Brain microvascular endothelial cell (primary cell): ENCODE results near the gene ERFL.

Experiments used
- DNase-seq: peaks from one replicate; pipeline ENCODE4 v3.0.0-alpha.2; 2020
- H3K27ac ChIP-seq: fragments of 250-450 bp; sonication (Bioruptor Pico); 2 replicates; pipeline ENCODE4 v1.5.1; 2020; ENCODE audit warnings: mild to moderate bottlenecking, moderate library complexity
- H3K27me3 ChIP-seq: fragments of 250-450 bp; sonication (Bioruptor Pico); replicated peaks from 2 replicates; pipeline ENCODE4 v1.5.1; 2020; ENCODE audit warnings: mild to moderate bottlenecking
- H3K36me3 ChIP-seq: fragments of 250-450 bp; sonication (Bioruptor Pico); replicated peaks from 2 replicates; pipeline ENCODE4 v1.5.1; 2020; ENCODE audit warnings: mild to moderate bottlenecking
- H3K4me3 ChIP-seq: 2 replicates; pipeline ENCODE4 v1.5.1; 2011; ENCODE audit warnings: low read depth, mild to moderate bottlenecking, control low read depth, low read length, moderate library complexity
- CTCF ChIP-seq: IDR thresholded peaks from 2 replicates; pipeline ENCODE4 v1.5.1; 2011; ENCODE audit warnings: low read depth, mild to moderate bottlenecking, moderate library complexity, low read length, control low read depth, inconsistent platforms; ENCODE audit errors: missing control alignments
- in situ Hi-C: cut with HindIII; loops from 2 replicates; pipeline ENCODE4 v1.10.0; 2017; ENCODE audit warnings: low sequenced_read_pairs, low pct_ligation_motif_present

Gene ERFL

GRCh38 chr19:41906271-41906670 lies 22.0 kb downstream of the ERFL start:
- no peak for TF ChIP-seq CTCF
- no peaks in the 10 kb centered on the region for H3K27me3 ChIP-seq
- H3K4me3 ChIP-seq: no peak overlapping the region
- no peak overlapping the region for H3K27ac ChIP-seq
- no peak for DNase-seq
- in situ Hi-C loops: no loop called here
- H3K36me3 ChIP-seq: peaks cover 47% of the 10 kb centered on the region

- no peak for TF ChIP-seq CTCF
- peaks cover 51% of the 10 kb centered on the region for H3K36me3 ChIP-seq
- no peak overlapping the region for H3K27ac ChIP-seq
- in situ Hi-C loops: no loop called here
- H3K27me3 ChIP-seq: no peaks in the 10 kb centered on the region
- H3K4me3 ChIP-seq: no peak overlapping the region
- no peak for DNase-seq
Measured at GRCh38 chr19:41905273-41906002, 22.8 kb downstream of the ERFL start.

GRCh38 chr19:41904118-41904870 lies 24.0 kb downstream of the ERFL start:
- Histone ChIP-seq H3K4me3 (no peak overlapping the region), H3K27ac (no peak overlapping the region), H3K36me3 (peaks cover 58% of the 10 kb centered on the region), H3K27me3 (no peaks in the 10 kb centered on the region)
- no peak for TF ChIP-seq CTCF
- DNase-seq: no peak
- in situ Hi-C loops: no loop called here

GRCh38 chr19:41903193-41903953 lies 24.9 kb downstream of the ERFL start:
- Histone ChIP-seq H3K4me3 (no peak overlapping the region), H3K27me3 (no peaks in the 10 kb centered on the region), H3K36me3 (peaks cover 64% of the 10 kb centered on the region), H3K27ac (no peak overlapping the region)
- TF ChIP-seq CTCF: no peak
- in situ Hi-C loops: no loop called here
- no peak for DNase-seq

- DNase-seq: no peak
- in situ Hi-C loops: no loop called here
- no peaks in the 10 kb centered on the region for H3K27me3 ChIP-seq
- H3K27ac ChIP-seq: no peak overlapping the region
- peaks cover 70% of the 10 kb centered on the region for H3K36me3 ChIP-seq
- no peak for TF ChIP-seq CTCF
- no peak overlapping the region for H3K4me3 ChIP-seq
Measured at GRCh38 chr19:41902594-41902993, 25.7 kb downstream of the ERFL start.
